Stimulated activated CD4-positive, alpha-beta T cell treated with anti-CD3 and anti-CD28 coated beads, TNF-alpha, amount 100 ng/mL, for 1 hour (primary cell): ENCODE results near the gene PYCARD.
"Not testable (repeated sequence)": the region's sequence is repeated elsewhere in the genome, so short reads cannot be mapped to it uniquely, and the experiment has no call there.

Source experiments
- DNase-seq, 3 donors: peaks; one replicate each; pipeline ENCODE4 v3.0.0-alpha.2; 2020; ENCODE audit warnings: low read depth in 3 of 3, low spot score in 1 of 3

Gene PYCARD

GRCh38 chr16:31215287-31216162 is 13.0 kb upstream of the PYCARD start:
- no peak for DNase-seq

- DNase-seq = no peak
Observed at GRCh38 chr16:31214708-31215286, 12.2 kb upstream of the PYCARD start.

DNA sequence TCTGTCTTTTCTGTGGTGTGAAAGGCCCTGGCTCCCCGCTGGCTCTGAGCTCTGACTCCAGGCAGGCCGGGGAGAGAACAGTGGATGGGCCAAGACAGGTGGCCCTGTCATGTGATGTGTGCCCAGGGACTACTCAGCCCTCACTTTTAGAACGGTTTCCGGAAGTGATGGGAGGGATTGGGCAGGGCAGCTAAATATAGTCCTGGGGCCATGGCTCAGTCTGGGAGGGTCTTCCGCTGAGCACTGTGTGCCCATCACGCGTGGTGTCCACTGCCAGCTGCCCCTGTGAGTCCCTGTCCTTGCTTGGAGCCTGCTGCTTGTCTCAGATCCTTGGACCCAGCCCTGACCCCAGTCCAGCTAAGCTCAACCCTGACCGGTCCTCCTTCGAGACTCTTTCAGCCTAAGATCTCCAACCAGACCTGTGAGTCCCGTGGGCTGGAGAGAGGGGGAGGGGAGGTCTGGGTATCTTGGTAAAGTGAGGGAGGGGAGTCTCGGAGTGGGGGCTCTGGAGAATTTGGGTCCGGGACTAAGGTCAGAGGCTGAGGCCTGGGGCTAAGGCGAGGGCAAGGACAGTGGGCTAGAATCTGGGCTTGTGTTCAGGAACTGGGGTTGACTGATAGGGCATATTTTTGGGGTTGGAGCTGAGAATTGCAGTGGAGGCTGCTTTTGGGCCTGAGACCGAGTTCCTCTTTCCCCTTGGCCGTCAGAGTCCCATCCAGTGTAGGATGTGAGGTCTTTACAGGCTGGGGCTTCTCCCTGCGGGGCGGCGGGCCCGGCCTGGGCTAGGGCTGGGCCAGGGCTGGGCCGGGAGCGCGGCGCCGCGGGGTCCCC is 11.5 kb upstream of the PYCARD start, which contains the start of gene TRIM72:
TRIM72 (plus strand) TSS at position 243 of the 831 bp plus-strand sequence. CDS start 620 bp downstream, outside the sequence.
- DNase-seq = no peak

DNA sequence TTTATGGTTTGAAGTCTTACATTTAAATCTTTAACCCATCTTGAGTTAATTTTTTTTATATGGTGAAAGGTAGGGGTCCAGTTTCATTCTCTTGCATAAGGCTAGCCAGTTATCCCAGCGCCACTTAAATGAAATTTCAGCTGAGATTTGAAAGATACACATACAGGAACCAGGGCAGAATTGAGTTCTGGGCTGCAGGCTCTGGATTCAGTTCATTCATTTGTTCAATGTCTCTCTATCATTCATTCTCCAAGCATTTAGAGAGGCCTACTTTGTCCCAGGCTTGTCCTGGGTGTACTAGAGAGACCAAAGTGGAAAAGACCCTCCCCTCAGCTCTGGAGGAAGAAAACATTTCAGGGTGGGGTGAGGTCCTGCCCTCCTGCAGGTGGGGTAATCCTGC is 10.8 kb upstream of the PYCARD start:
- DNase-seq = no peak

- DNase-seq = no peak
Observed at GRCh38 chr16:31206776-31207175, 4.2 kb upstream of the PYCARD start.

DNA sequence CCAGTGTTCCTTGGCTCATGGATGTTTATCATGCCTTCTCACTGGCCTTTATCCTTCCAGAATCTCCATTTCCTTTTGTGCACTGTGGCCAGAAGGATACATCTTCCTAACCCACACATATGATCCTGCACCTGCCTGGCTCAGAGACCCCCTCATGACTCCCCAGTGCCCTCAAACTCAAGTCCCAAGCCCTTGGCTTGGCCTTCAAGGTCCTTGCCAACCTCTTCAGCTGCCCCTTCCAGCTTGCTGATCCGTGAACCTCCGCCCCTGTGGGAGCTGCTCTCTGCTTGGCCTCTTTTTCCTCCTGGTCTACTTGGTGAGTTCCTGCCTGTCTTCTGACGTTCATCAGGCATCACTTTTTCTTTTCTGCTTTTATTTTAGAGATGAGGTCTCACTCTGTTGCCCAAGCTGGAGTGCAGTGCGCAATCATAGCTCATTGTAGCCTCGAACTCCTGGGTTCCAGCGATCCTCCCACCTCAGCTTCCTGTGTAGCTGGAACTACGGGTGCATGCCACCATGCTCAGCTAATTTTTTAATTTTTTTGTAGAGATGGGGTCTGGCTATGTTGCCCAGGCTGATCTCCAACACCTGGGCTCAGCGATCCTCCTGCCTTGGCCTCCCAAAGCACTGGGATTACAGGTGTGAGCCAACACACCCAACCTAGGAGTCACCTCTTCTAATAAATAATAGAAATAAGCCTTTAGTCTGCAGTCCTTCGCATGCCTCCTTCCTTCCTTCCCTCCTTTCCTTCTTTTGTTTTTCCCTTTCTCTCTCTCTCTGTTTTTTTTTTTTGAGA is 2.5 kb upstream of the PYCARD start:
- no peak for DNase-seq

DNA sequence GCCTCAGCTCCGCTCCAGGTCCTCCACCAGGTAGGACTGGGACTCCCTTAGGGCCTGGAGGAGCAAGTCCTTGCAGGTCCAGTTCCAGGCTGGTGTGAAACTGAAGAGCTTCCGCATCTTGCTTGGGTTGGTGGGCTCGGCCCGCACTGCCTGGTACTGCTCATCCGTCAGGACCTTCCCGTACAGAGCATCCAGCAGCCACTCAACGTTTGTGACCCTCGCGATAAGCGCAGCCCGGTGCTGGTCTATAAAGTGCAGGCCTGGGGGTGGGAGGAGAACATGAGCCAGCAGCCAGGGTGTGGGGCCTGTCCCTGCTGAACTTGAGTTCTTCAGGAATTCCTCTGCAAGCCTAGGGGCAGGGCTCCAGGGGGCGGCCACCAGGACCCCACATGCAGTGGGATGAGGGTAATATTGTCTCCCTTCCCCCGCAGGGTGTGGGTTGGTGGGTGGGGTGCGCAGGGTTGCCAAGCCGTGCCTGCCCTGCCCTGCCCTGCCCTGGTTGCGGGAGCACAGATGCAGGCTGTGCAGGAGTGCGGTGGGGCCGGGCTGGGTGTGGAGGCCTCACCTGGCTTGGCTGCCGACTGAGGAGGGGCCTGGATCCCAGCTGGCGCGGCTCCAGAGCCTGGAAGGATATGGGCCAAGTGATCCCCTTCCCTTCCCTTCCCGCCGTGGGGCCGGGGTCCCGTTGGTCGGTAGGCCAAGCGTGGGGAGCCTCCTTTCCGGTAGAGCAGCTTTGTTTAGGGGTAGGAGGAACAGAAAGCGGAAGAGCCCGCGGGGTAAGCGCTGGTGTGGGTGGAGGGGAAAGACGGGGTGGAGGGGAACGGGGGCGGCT is 762 bp downstream of the PYCARD start:
- DNase-seq = no peak

DNA sequence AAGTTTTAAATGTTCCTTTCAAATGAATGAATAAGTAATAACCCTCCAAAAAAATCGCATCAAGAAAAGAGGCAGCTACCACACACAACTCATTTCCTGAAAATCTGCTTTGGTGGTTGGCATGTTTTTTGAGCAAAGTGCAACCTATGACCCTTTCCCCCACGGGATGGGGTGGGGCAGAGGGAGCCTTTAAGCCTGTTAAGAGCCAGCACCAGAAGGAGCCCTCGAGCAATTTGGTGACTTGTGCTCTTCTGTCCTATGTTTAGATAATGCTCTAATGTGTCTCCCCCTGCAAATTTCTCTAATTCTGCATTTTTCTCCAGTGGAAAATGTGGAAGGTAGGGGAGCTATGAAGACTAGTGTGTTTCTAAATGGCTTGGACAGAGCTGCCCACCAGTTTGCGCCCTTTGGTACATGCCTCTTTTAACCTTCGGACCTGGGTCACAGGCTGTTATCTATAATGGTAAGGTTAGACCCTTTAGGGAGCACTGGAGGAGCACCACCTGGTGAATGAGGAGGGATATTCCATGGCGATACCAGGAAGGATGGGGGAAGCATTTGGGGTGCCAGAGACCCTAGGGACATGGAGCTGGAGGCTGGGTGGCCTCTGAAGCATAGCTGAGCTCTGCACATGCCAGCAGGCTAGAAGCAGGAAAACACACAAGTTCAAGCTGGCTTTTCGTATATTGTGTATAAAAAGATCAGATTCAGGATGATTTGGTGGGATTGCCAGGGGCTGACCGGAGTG is 1.6 kb downstream of the PYCARD start:
- DNase-seq = no peak

- DNase-seq = not testable (repeated sequence)
Observed at GRCh38 chr16:31200111-31200510, 2.4 kb downstream of the PYCARD start.

- DNase-seq = no peak
Observed at GRCh38 chr16:31199430-31200041, 3.0 kb downstream of the PYCARD start.

GRCh38 chr16:31198207-31198882 is 4.2 kb downstream of the PYCARD start:
- DNase-seq = no peak

DNA sequence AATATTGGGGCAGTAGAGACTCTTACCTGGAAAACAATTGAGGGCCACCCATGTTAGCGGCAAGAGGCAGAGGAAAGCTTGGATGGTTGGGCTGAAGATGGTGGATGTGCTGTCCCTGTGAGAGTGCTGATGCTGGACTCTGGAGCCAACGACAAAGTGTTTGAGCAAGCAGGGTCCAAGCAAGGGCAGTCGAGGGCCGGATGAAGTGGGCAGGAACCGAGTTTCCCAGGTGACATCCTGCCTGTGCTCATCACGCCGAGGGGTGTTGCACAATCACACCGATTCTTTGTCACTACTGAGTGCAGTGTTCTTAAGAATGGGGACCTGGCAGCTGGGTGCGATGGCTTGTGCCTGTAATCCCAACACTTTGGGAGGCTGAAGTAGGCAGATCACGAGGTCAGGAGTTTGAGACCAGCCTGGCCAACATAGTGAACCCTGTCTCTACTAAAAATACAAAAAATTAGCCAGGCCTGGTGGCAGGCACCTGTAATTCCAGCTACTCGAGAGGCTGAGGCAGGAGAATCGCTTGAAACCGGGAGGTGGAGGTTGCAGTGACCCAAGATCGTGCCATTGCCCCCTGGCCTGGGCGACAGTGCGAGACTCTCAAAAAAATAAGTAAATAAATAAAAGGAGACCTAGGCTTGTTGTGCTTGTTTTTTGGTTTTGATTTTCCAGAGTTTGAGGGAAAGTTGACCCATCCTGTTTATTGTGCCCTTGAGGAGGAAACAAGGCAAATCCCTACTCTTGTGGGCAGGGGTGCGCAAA is 6.1 kb downstream of the PYCARD start:
- DNase-seq = no peak

DNA sequence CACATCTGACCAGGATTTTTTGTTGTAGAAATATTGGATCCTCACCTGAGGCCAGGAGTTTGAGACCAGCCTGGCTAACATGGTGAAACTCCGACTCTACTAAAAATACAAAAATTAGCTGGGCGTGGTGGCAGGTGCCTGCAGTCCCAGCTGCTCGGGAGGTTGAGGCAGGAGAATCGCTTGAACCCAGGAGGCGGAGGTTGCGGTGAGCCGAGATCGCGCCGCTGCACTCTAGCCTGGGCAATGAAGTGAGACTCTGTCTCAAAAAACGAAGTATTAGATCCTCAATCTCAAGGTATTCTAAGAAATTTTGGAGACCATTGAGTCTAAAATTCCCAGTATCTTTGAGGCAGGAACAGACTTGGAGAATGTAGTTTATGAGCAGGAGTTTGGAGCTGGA is 6.7 kb downstream of the PYCARD start:
- DNase-seq = not testable (repeated sequence)

GRCh38 chr16:31194898-31195297 is 7.7 kb downstream of the PYCARD start:
- DNase-seq = no peak

DNA sequence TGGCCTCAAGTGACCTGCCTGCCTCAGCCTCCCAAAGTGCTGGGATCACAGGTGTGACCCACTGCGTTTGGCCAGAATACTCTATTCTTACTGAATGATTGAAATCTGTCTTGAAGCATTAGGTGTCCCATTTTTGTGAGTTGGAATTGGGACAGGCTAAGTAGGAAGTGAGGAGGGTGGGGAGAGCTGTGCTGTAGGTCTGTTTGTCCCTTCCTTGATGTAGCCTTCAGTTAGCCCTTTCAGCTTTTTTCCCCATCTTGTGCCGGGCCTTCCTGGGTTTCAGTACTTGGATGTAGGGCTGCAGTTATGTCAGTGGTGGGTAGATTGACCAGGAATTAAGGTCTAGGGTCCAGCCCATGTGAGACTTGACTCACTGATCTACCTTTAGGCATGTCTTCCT is 8.7 kb downstream of the PYCARD start:
- no peak for DNase-seq

GRCh38 chr16:31192856-31193642 is 9.5 kb downstream of the PYCARD start:
- no peak for DNase-seq
